GM12865 (cell line): ENCODE results near the gene DCUN1D1.
"Not testable (repeated sequence)": the region's sequence is repeated elsewhere in the genome, so short reads cannot be mapped to it uniquely, and the experiment has no call there.

Experiments
- DNase-seq: peaks from one replicate; pipeline ENCODE4 v3.0.0; 2010; ENCODE audit warnings: low read depth
- H3K4me3 ChIP-seq: 2 replicates; pipeline ENCODE4 v1.5.1; 2011; ENCODE audit warnings: mild to moderate bottlenecking, low read depth, low read length, control low read depth
- CTCF ChIP-seq: IDR thresholded peaks from 2 replicates; pipeline ENCODE4 v1.5.1; 2011; ENCODE audit warnings: low read length, control low read depth, low read depth, inconsistent platforms; ENCODE audit not compliant: insufficient read depth; ENCODE audit errors: missing control alignments

DCUN1D1 gene

GRCh38 chr3:183013856-183014255 is 33.5 kb upstream of the DCUN1D1 start:
- no peak for TF ChIP-seq CTCF
- no peak overlapping the region for H3K4me3 ChIP-seq
- no peak for DNase-seq

- no peak for DNase-seq
- TF ChIP-seq CTCF = no peak
- no peak overlapping the region for H3K4me3 ChIP-seq
Observed at GRCh38 chr3:183013074-183013473, 32.7 kb upstream of the DCUN1D1 start.

- TF ChIP-seq CTCF = no peak
Observed at GRCh38 chr3:183008800-183009199, 28.5 kb upstream of the DCUN1D1 start.

GRCh38 chr3:183008303-183008702 is 28.0 kb upstream of the DCUN1D1 start:
- no peak for TF ChIP-seq CTCF
- no peak for DNase-seq

More at GRCh38 chr3:183008800-183009199, 28.5 kb upstream of the DCUN1D1 start:
- no peak for DNase-seq
- no peak overlapping the region for H3K4me3 ChIP-seq

GRCh38 chr3:183006396-183007002 is 26.2 kb upstream of the DCUN1D1 start:
- no peak for DNase-seq
- H3K4me3 ChIP-seq = no peak overlapping the region
- no peak for TF ChIP-seq CTCF

More at GRCh38 chr3:183008303-183008702, 28.0 kb upstream of the DCUN1D1 start:
- H3K4me3 ChIP-seq = no peak overlapping the region

GRCh38 chr3:182999767-183000166 is 19.4 kb upstream of the DCUN1D1 start:
- H3K4me3 ChIP-seq = no peak overlapping the region
- no peak for TF ChIP-seq CTCF
- DNase-seq = no peak

- not testable (repeated sequence) for DNase-seq, H3K4me3 ChIP-seq
Observed at GRCh38 chr3:182993486-182994201, 13.3 kb upstream of the DCUN1D1 start.
